ENCODE data around the gene APOA4.

APOA4 gene

GRCh38 chr11:116798368-116798767 lies 24.7 kb downstream of the APOA4 start:
- DNase-seq (ENCODE audit: low read depth), result no peak

GRCh38 chr11:116797816-116798215 lies 25.3 kb downstream of the APOA4 start:
- no peak for DNase-seq (ENCODE audit: low read depth)

- no peak for DNase-seq (ENCODE audit: low read depth)
These were observed 26.6 kb downstream of the APOA4 start for GRCh38 chr11:116796548-116796947.

- DNase-seq (ENCODE audit: low read depth), result no peak
These were observed 28.3 kb downstream of the APOA4 start for GRCh38 chr11:116794851-116795250.

DNA sequence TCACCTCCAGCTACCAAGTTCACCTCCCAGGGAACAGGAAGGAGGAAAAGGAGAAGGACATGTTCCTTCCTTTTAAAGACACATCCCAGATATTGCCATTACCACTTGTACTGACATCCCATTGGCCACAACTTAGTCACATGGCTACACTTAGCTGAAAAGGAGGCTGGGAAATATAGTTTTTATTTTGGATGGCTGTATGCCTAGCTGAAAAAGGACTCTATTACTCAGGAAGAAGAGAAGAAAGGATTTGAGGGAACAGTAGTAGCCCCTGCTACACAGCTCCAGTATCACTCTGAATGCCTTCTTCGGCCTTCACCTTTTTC lies 29.4 kb downstream of the APOA4 start:
- no peak for DNase-seq (ENCODE audit: low read depth)

DNA sequence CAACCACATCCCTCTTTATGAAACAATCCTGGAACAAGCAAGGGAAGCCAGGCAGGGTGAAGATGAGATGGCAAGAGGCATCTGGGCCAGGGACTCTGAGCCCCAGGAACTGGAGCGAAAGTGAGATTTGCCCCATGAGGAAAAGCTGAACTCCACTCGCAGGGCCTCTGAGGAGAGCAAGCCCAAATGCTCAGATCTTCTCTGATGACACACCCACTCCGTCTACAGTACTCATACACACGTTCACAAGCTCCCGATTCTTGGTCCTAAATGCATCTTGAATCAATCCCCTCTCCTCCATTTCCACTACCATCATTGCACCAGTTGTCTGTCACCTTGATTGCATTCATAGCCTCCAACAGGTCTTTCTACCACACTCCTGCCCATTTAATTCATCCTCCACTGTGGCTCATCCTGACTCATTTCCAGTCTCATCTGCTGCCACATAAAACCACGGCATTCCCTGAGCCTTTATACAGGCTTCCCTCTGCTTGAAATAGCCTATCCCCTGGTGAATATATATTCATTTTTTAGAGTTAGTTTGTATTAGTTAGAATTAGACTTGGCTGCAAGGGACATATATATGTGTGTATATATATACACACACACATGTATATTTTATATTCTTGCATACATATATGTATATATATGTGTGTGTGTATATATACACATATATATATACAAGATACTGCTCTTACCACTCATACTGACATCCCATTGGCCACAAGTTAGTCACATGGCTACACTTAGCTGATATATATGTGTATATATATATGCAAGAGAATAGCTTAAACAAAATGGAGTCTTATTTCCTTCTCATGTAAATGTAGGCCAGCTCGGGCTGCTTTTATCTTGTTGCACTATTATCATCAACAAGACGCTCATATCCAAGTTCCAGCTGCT lies 30.0 kb downstream of the APOA4 start:
- DNase-seq (ENCODE audit: low read depth), result no peak

- no peak for DNase-seq (ENCODE audit: low read depth)
These were observed 30.8 kb downstream of the APOA4 start for GRCh38 chr11:116792144-116792868.

DNA sequence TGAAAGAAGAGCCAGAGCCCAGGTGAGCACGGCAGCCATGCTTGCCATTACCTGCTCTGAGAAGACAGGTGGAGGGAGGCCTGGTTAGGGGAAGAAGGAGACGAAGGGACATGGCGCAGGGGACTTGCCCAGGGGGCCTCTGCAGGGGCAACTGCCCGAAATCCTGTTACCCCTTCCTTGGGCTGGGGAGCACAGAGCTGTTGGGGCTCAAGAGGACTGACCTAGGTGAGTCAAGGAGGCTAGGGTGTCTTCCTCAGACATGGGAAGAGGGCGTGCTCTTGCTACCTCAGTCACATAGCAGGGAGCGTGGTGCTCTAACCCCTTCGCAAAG lies 31.3 kb downstream of the APOA4 start, which contains the start of gene APOA5:
APOA5 (minus strand) TSS at position 67 of the 331 bp plus-strand sequence; CDS start at position 48, 19 bp downstream.
- no peak for DNase-seq (ENCODE audit: low read depth)

DNA sequence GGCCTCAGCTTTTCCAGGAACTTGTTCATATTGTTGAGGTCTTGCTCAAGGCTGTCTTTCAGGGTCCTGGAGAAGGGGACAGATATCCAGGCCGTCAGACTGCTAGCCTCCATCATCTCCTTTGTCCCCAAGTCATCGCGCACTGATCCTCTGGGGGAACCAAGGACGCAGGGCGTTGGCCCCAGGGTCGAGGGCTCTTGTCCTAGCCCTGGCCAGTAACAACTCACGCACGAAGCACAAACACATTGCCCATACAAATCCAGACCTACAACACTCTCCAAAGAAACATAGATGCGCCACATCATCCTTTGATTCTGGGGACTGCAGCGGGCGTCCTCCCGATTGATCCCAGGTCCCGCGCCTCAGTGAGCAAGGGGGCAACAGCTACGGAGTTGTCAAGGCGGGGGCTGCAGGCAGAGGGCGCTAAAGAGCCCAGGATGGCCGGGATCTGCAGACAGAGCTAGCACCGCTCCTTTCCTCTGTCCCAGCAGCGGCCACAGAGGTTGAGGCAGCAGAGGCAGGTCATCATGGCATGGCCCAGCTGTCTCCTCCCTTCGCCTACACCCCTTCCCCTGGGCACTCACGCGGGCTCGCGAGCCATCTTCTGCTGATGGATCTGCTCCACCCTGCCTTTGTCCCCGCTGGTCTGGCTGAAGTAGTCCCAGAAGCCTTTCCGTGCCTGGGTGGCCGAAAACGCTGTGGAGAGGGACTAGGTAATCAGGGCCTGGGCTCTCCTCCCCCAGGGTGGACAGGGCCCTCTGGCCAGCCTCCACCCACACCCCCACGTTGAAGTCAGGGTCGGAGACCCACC lies 31.9 kb downstream of the APOA4 start:
- DNase-seq (ENCODE audit: low read depth), result peak; percentile 62

DNA sequence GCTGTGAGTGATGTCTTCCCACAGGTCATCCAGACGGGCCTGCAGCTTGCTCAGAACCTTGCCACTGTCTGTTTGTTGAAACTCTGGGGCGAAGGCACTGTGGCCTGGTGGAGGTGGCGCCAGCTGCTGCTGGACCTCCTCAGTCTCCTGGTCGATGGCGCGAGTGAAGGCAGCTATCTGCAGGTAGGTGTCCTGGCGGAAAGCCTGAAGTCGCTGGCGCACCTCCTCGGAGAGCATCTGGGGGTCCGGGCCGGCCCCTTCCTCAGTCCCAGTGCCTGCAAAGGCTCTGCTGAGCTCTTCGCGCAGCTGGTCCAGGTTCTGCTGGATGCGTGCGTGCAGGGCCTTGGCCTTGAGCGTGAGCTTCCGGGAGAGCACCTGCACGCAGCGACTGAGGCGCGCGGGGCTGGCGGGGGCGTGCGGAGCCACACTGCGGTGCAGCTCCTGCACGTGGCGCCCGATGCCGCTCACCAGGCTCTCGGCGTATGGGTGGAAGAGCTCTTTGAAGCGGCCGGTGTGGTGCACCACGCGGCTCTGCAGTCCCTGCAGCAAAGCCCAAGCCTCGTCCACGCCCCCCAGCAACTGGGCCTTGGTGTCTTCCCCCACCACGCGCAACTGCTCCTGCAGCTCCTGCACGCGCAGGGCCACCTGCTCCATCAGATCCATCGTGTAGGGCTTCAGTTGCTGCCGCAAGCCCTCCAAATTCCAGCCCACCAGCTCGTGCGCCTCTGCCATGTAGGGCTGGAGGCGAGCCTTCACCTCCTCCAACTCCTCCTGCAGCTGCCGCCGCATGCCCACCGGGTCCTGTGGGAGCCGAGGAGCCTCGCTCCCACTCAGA lies 32.7 kb downstream of the APOA4 start:
- DNase-seq (ENCODE audit: low read depth), result no peak

- DNase-seq (ENCODE audit: low read depth), result no peak
These were observed 34.1 kb downstream of the APOA4 start for GRCh38 chr11:116788975-116789374.

- no peak for DNase-seq (ENCODE audit: low read depth)
These were observed 34.6 kb downstream of the APOA4 start for GRCh38 chr11:116788534-116788933.

DNA sequence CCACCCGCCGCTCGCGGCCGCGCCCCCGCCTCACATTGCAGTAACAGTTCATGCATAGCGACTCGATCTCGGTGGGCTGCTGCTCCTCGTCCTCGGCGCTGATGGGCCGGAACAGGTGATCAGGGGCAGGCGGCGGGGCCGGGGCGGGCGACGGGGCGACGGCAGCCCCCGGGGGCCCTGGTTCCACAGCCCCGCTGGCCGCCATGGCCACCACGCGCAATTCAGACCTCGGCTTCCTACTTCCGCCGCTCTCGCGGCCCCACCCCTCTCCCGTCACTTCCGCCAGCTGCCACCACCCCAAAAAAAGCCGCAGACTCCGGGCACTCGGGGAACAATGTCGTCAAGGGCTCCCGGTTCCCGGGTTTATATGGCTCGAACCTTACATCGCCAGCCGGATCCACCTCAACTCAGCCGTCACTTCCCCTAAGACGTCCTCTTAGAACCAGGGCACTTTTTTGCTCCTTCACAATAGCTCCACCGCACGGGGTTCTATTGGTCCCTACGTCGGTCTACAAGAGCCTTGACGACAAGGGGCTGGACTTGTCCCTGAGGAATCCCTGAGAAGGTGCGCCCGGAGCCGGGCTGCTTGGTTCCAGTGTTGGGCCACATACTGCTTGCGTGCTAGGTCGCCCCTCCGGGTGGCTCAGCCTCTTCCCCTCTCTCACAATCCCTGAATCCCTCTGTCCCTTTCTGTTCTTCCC lies 35.2 kb downstream of the APOA4 start, which contains the start of gene ZPR1:
ZPR1 (minus strand) TSS at position 238 of the 701 bp plus-strand sequence; CDS start at position 205, 33 bp downstream.
- peak; percentile 77 for DNase-seq (ENCODE audit: low read depth)

- no peak for DNase-seq (ENCODE audit: low read depth)
These were observed 35.7 kb downstream of the APOA4 start for GRCh38 chr11:116787436-116787785.

DNA sequence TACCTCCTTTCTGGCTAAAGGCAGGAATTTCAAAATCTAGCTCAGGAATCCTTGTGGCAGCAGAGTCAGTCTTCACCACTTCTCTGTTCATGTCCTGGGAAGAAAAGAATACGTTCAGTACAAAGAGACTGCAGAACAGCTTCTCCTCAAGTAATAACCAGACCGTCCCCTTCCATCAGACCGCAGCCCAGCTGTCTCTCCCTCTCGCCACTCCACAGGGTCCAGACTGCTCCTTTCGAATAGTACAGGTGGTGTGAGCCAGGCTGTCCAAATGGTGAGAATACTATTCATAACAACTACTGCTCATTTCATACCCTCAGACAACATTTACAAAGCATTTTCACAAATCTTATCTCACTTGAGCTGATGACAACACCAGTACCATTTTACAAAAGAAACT lies 36.1 kb downstream of the APOA4 start:
- no peak for DNase-seq (ENCODE audit: low read depth)

DNA sequence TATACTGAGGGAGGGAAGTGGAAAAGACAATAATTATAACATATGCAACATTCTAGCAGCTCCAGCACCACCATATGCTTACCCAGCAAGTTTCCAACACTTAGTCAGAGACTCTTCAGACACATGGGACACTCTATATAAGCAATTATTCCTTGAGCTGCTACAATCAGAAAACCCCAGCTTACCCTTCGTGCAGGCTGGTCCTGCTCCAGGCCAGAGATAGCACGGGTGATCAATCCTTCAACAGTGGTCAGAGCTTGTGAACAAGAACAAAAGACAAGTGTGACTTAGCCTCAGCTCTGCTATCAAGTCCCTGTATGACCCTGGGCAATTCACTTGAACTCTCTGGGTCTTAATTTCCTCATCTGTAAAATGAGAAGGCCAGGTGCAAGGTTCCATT lies 36.8 kb downstream of the APOA4 start:
- DNase-seq (ENCODE audit: low read depth), result no peak

GRCh38 chr11:116782728-116783127 lies 40.4 kb downstream of the APOA4 start:
- DNase-seq (ENCODE audit: low read depth), result no peak

DNA sequence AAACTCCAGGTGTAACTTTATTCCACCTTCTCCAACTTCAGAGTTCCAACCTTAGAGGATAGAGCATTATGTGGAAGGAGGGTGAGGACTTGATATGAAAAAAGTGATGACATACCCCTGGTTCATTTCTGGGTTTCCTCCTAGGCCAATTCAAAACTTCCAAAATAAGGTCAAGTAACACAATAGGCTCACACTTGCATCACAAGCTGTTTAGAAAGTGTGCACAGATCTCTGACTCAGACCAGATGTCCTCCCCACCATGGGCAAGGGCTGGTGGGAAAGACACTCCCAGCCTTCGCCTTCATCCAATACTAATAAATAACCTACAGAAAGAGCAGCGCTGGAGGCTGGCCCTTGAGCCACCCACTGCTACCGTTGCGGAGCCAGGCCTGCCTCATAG lies 44.5 kb downstream of the APOA4 start:
- DNase-seq (ENCODE audit: low read depth), result no peak

GRCh38 chr11:116777056-116777455 lies 46.0 kb downstream of the APOA4 start:
- no peak for DNase-seq (ENCODE audit: low read depth)

DNA sequence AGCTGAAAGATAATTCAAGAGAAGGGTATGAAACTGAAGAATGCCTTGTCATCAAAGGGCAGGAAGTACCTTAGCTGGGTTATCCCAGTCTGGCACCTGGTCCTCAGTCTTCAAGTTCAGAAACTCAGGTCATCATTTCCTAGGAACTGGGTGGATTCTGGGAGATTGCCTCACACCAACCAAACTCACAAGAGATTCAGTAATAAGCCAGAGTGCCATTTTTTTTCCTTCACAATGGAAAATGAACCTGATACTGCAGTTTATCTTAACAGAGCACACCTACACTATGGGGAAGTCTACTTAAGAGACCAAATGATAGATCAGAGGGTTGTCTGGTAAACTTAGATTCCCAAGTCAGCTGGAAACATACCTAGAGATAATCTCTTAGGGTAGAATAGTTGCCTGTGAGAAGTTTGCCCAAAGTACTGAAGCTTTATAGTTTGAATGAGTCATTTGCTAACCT lies 46.6 kb downstream of the APOA4 start:
- no peak for DNase-seq (ENCODE audit: low read depth)

DNA sequence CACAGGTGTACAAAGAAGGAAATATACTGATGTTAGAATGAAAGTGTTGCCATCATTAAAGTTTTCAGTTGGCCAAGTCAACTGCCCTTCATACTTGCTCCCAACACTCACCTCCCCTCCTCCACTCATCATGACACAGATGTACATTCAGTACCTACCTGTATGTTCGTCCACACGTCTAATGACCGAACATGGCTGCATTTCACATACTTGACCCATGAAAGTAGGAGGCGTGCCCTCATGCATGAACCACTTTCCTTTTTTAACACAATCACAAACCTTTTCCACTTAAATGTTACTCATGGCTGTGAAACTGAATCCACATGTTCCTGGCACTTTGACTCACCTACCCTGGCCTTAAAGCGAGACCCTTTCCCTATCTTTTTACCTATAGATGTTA lies 47.1 kb downstream of the APOA4 start:
- DNase-seq (ENCODE audit: low read depth), result no peak

All from stimulated activated CD8-positive, alpha-beta memory T cell treated with anti-CD3 and anti-CD28 coated beads, Interleukin-12 subunit alpha, Interleukin-12 subunit beta, amount 100 ng/mL, for 1 hour (primary cell).